ENCODE data around the gene CDKN1C.

DNA sequence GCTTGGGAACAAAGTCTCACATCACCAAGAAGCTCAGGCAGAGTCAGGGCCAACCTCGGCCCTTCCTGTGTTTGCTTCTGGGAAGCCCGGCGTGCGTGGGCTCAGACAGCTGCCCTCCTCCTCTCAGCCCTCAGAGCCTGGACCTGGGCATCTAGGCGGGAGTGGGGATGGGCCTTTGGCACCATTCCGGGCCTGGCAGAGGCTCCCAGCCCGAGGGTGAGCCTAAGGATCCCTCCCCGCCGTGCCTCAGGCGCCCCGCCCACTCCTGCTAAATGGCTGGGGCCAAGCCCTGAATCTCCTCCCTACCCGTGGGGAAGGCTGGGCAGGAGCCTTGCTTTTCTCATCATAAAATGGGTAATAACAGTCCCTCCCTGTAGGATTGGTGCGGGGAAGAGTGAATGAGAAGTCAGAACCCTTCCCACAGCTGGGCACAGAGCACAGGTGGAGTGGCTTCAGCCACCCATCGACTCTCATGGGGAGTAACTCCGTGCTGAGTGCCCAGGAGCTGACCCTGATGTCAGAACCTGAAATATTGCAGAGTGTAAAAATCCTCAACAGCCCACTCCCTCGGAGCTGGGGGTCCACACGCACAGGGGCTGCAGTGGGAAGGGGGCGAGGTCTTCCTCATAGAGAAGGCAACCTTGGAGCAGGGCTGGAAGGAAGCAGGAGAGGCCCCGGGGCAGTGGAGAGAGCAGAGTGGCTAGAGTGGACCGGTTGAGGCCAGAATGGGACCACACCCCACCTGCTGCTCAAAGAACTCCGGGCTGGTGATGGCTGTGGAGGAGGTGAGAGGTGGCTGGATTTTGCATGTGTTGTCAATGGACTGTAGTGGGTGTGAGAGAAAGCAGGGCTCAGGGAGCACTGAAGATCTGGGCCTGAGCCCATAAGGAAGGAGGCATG lies 18.8 kb upstream of the CDKN1C start:
- TF ChIP-seq POLR2A (IDR thresholded peaks at IDR 0.05; ENCODE audit: low read depth, low read length), result no peak
- TF ChIP-seq POLR2AphosphoS5 (IDR thresholded peaks at IDR 0.05; ENCODE audit: low read depth, low read length), result no peak
